B cell (primary cell): Measurements from ENCODE around the gene CYP1B1. TPM values are rescaled to one million over a fixed set of nuclear protein-coding genes. Genes with fewer than 3 reads are reported as not detected.

Experiments used
- ATAC-seq: fragments of 200-7000 bp; cut with Tn5 transposase; one replicate; pipeline ENCODE4 v1.10.0; 2021; ENCODE audit warnings: low read depth, mild to moderate bottlenecking, moderate number of reproducible peaks, moderate library complexity
- CTCF ChIA-PET: fragments of 350-600 bp; sonication (Branson Sonifier 250); formaldehyde crosslinking; loops from one replicate; lab custom pipeline; 2021; ENCODE audit warnings: antibody characterized with exemption, inconsistent platforms; lab: Charles Lee
- POLR2A ChIA-PET: fragments of 350-600 bp; sonication (Branson Sonifier 250); formaldehyde crosslinking; loops from one replicate; lab custom pipeline; 2021; ENCODE audit warnings: antibody characterized with exemption; lab: Charles Lee
- DNase-seq: peaks from one replicate; pipeline ENCODE4 v3.0.0; 2013
- H2AFZ ChIP-seq: 2 replicates; pipeline ENCODE4 v1.6.1; 2012; ENCODE audit warnings: mild to moderate bottlenecking, low read depth, low read length; ENCODE audit not compliant: insufficient read depth, poor library complexity, severe bottlenecking
- H3K27ac ChIP-seq, 2 donors: 1 replicate in 1 of 2; 2 replicates in 1 of 2; pipeline ENCODE4 v1.5.1; 2012 to 2013; ENCODE audit warnings: low read length in 2 of 2, mild to moderate bottlenecking in 2 of 2, moderate library complexity in 1 of 2
- H3K27me3 ChIP-seq, 4 experiments: fragments of 200-600 bp in 1 of 4; sonication (generic) in 1 of 4; replicated peaks in 1 of 4; 1 replicate in 2 of 4; 2 replicates in 2 of 4; pipeline versions ENCODE4 v1.6.1 to v1.7.0; 2013 to 2016; ENCODE audit warnings: low read length in 3 of 4, mild to moderate bottlenecking in 2 of 4, mixed read lengths in 1 of 4, moderate library complexity in 1 of 4; ENCODE audit not compliant: insufficient read depth in 4 of 4, control insufficient read depth in 3 of 4; ENCODE audit errors: control extremely low read depth in 1 of 4
- H3K36me3 ChIP-seq, 2 experiments: replicated peaks in 1 of 2; 1 replicate in 1 of 2; 2 replicates in 1 of 2; pipeline versions ENCODE4 v1.6.1 to v1.7.1; 2013; ENCODE audit warnings: low read length in 1 of 2; ENCODE audit not compliant: insufficient read depth in 2 of 2, control insufficient read depth in 1 of 2; ENCODE audit errors: control extremely low read depth in 1 of 2, extremely low read depth in 1 of 2
- H3K4me1 ChIP-seq, 2 donors: fragments of 200-600 bp in 1 of 2; sonication (generic) in 1 of 2; 1 replicate in 1 of 2; 2 replicates in 1 of 2; pipeline versions ENCODE4 v1.5.1 to v1.6.1; 2013 to 2017; ENCODE audit warnings: low read length in 2 of 2; ENCODE audit not compliant: control insufficient read depth in 2 of 2, insufficient read depth in 2 of 2
- H3K4me2 ChIP-seq: replicated peaks from 2 replicates; pipeline ENCODE3; 2012; ENCODE audit warnings: mild to moderate bottlenecking, low read depth, low read length; ENCODE audit not compliant: poor library complexity, severe bottlenecking
- H3K4me3 ChIP-seq, 5 experiments: fragments of 200-600 bp in 1 of 5; sonication (generic) in 1 of 5; 1 replicate in 3 of 5; 2 replicates in 2 of 5; pipeline versions ENCODE4 v1.5.1 to v1.7.0; 2011 to 2016; ENCODE audit warnings: low read length in 4 of 5, mild to moderate bottlenecking in 4 of 5, low read depth in 2 of 5, control low read depth in 1 of 5, moderate library complexity in 1 of 5; ENCODE audit not compliant: insufficient read depth in 1 of 5; ENCODE audit errors: control extremely low read depth in 1 of 5, extremely low read depth in 1 of 5
- H3K79me2 ChIP-seq: fragments of 200-600 bp; sonication (generic); one replicate; pipeline ENCODE4 v1.6.0; 2016; ENCODE audit warnings: low read length; ENCODE audit not compliant: control insufficient read depth, insufficient read depth
- H3K9ac ChIP-seq: fragments of 200-600 bp; sonication (generic); 2 replicates; pipeline ENCODE4 v1.6.1; 2017; ENCODE audit warnings: mild to moderate bottlenecking, low read length, moderate library complexity
- H3K9me3 ChIP-seq, 3 donors: one replicate each; pipeline versions ENCODE4 v1.6.1 to v1.7.1; 2013; ENCODE audit warnings: low read length in 2 of 3; ENCODE audit not compliant: control insufficient read depth in 2 of 3, insufficient read depth in 1 of 3; ENCODE audit errors: control extremely low read depth in 1 of 3
- H4K20me1 ChIP-seq: 2 replicates; pipeline ENCODE4 v1.6.0; 2012; ENCODE audit warnings: mild to moderate bottlenecking, low read length; ENCODE audit not compliant: insufficient read depth, control insufficient read depth, poor library complexity, severe bottlenecking
- H3K27ac Mint-ChIP-seq: one replicate; pipeline ENCODE4 v1.8.0; 2021; ENCODE audit warnings: mixed read lengths
- H3K27me3 Mint-ChIP-seq: one replicate; pipeline ENCODE4 v1.8.0; 2021; ENCODE audit warnings: mixed read lengths
- H3K4me1 Mint-ChIP-seq: one replicate; pipeline ENCODE4 v1.8.0; 2021; ENCODE audit warnings: mixed read lengths
- H3K4me3 Mint-ChIP-seq: one replicate; pipeline ENCODE4 v1.8.0; 2021; ENCODE audit warnings: mixed read lengths
- H3K9me3 Mint-ChIP-seq: one replicate; pipeline ENCODE4 v1.8.0; 2022; ENCODE audit warnings: mixed read lengths; ENCODE audit not compliant: insufficient read depth
- EZH2 ChIP-seq: IDR thresholded peaks from 2 replicates; pipeline ENCODE4 v1.6.1; 2012; ENCODE audit warnings: borderline replicate concordance, low read depth, mild to moderate bottlenecking, moderate library complexity, low read length; ENCODE audit not compliant: insufficient read depth, poor library complexity, severe bottlenecking
- WGBS: methylation state at CpG from one replicate; pipeline ENCODE4 v1.1.5; 2013; ENCODE audit warnings: missing lambda C conversion rate; ENCODE audit not compliant: insufficient coverage; 5-methylcytosine and 5-hydroxymethylcytosine counted together
- intact Hi-C: fragments of 100-400 bp; cut with micrococcal nuclease; formaldehyde crosslinking; loops from one replicate; pipeline ENCODE4 v1.10.0; 2022
- polyA plus RNA-seq: library from polyadenylated mRNA; depleted of rRNA; stranded (reverse); fragments of >200 nt; gene quantifications from 2 replicates; pipeline ENCODE4 v1.2.3, GENCODE V29; 2012
- total RNA-seq, 2 donors: library from RNA; stranded (reverse); fragments of 120-200 nt in 1 of 2; gene quantifications; 1 replicate in 1 of 2; 2 replicates in 1 of 2; pipeline versions ENCODE4 v1.2.3 to v1.2.4, GENCODE V29; 2013 to 2022
- TF ChIP-seq, protein P1 (sequence below): fragments of 200-600 bp; IDR thresholded peaks from one replicate; pipeline ENCODE4 v1.8.0; 2022; ENCODE audit warnings: antibody characterized with exemption, mild to moderate bottlenecking

The CYP1B1 gene
- total and polyA plus RNA-seq, 2 donors (not counting 1 experiment from before 2014, with no cell fraction given) = 0.31 to 0.89 TPM

DNA sequence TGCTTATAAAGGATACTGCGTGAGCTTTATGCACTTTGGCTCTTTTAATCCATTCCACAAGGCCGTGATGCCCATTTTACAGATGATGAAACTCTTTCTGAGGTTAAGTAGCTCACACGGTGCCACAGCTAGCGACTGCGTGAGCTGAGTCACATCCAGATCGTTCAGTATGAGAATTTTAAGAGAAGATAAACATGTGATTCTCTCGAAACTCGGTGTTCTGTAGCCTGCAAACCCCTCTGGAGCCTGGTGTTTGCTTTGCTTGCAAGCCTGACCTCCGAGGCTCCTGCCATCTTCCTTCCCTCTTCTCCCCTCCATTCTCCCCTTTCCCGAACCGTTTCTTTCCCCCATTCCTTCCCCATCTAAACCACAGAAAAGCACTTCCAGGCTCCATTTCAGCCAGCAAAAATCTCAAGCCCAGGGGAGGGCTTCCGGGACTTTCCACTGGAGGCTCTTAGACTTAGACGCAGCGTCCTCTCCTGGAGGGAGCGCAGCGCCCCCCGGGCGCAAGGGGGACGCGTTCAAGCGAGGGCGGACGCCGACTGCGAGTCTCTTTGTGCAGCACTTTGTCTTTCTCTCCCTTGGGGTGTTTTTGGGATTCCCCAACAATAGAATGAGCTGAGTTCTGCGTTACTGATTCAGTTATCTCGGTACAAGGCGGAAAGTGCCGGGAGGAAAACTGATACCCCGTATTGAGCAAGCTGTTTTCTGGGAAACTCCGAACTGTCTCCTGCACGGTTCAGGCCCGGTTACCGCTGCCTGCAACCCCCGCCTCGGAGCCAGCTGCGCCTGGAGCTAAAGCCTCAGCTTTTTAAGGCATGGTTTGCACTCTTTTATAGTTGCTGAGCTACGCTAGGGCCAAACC is 38.0 kb downstream of the CYP1B1 start:
- Histone ChIP-seq H3K4me2 (peak overlapping the region; percentile 71), H3K79me2 (no peaks in the 10 kb centered on the region), H3K4me3 (peak overlapping the region in 4 of 5 experiments; percentile 4 to 38 (median 24)), H3K27me3 (peaks cover 0 to 28% (median 19%) of the 10 kb centered on the region in 4 experiments), H2AFZ (peak overlapping the region; percentile 43), H4K20me1 (no peaks in the 10 kb centered on the region), H3K36me3 (no peaks in the 10 kb centered on the region), H3K9me3 (peaks cover 0 to 4% (median 0%) of the 10 kb centered on the region in 3 donors), H3K4me1 (peaks cover 11 to 15% of the 10 kb centered on the region in 2 donors), H3K27ac (no peak overlapping the region), H3K9ac (peak overlapping the region; percentile 37)
- TF ChIP-seq, protein P1, sequence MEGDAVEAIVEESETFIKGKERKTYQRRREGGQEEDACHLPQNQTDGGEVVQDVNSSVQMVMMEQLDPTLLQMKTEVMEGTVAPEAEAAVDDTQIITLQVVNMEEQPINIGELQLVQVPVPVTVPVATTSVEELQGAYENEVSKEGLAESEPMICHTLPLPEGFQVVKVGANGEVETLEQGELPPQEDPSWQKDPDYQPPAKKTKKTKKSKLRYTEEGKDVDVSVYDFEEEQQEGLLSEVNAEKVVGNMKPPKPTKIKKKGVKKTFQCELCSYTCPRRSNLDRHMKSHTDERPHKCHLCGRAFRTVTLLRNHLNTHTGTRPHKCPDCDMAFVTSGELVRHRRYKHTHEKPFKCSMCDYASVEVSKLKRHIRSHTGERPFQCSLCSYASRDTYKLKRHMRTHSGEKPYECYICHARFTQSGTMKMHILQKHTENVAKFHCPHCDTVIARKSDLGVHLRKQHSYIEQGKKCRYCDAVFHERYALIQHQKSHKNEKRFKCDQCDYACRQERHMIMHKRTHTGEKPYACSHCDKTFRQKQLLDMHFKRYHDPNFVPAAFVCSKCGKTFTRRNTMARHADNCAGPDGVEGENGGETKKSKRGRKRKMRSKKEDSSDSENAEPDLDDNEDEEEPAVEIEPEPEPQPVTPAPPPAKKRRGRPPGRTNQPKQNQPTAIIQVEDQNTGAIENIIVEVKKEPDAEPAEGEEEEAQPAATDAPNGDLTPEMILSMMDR = no peak
- no peak for TF ChIP-seq EZH2
- ATAC-seq = peak; percentile 68
- DNase-seq = peak; percentile 30
- intact Hi-C loops = no loop called here
- CTCF ChIA-PET = no interaction called here
- POLR2A ChIA-PET = no interaction called here
- no peaks in the 10 kb centered on the region for H3K9me3 Mint-ChIP-seq
- H3K27ac Mint-ChIP-seq = no peak overlapping the region
- WGBS = 16% methylated on average over 34 of the region's 38 CpGs
- peaks cover 15% of the 10 kb centered on the region for H3K4me1 Mint-ChIP-seq
- peak overlapping the region; percentile 80 for H3K4me3 Mint-ChIP-seq
- peaks cover 43% of the 10 kb centered on the region for H3K27me3 Mint-ChIP-seq

DNA sequence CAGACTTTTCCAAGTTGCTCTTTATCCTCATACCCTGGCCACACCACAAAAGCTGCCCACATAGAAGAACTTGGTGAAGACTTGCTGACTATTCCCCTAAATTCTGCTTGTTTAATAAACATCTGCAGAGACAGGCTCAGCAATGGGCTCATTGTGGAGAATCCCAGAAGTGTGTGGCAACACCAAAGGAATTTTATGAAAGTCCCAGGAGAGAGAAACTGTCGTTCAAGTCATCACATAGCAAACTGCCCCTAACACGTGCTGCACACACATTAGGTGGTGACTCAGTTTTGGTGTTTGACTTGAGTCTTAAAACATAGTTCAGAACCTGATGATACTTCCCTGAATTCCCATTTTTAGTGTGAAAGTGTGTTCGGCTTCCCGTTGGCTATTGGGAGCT is 38.6 kb downstream of the CYP1B1 start:
- no peak overlapping the region for H3K27ac Mint-ChIP-seq
- peak overlapping the region; percentile 37 for H3K9ac ChIP-seq
- H3K4me1 Mint-ChIP-seq = peaks cover 15% of the 10 kb centered on the region
- H3K9me3 ChIP-seq = no peaks in the 10 kb centered on the region
- H3K4me1 ChIP-seq = peaks cover 11 to 15% of the 10 kb centered on the region in 2 donors
- no peaks in the 10 kb centered on the region for H4K20me1 ChIP-seq
- DNase-seq (no peak), ATAC-seq (no peak)
- H3K4me2 ChIP-seq = no peak overlapping the region
- TF ChIP-seq, protein P1 = no peak
- TF ChIP-seq EZH2 = no peak
- H3K27me3 ChIP-seq = peaks cover 0 to 28% (median 19%) of the 10 kb centered on the region in 4 experiments
- H3K4me3 ChIP-seq = no peak overlapping the region
- peaks cover 43% of the 10 kb centered on the region for H3K27me3 Mint-ChIP-seq
- H3K9me3 Mint-ChIP-seq = no peaks in the 10 kb centered on the region
- intact Hi-C loops = no loop called here
- WGBS = no CpG with 5 or more reads among the region's 4 CpGs
- no peak overlapping the region for H3K27ac ChIP-seq
- no peaks in the 10 kb centered on the region for H3K79me2 ChIP-seq
- CTCF ChIA-PET = no interaction called here
- POLR2A ChIA-PET = no interaction called here
- no peak overlapping the region for H2AFZ ChIP-seq
- H3K4me3 Mint-ChIP-seq = peak overlapping the region; percentile 80
- H3K36me3 ChIP-seq = no peaks in the 10 kb centered on the region
